ENCODE data around the gene NXNL1. TPM values are rescaled to one million over a fixed set of nuclear protein-coding genes. Genes with fewer than 3 reads are reported as not detected.
A peak's percentile ranks its signal among the peaks of the same experiment; 100 is the strongest.

Gene NXNL1
- total and polyA plus RNA-seq, 2 of the 8 experiments (the other 6 are each of a cell fraction or from before 2014, with no cell fraction given) = not detected

GRCh38 chr19:17471410-17472125, 10.8 kb upstream of the NXNL1 start:
- no peak overlapping the region; the same call in 1 of the 2 replicates for H2BK5ac ChIP-seq (ENCODE audit: low read depth, low read length)
- no peak overlapping the region for H2BK20ac ChIP-seq (ENCODE audit: low read length)
- H3K4me1 ChIP-seq (replicated peaks in 1 of 4; ENCODE audit: control insufficient read depth in 3 of 4, insufficient read depth in 4 of 4, low read length in 3 of 4) = peaks cover 0 to 17% (median 8%) of the 10 kb centered on the region in 4 experiments; a peak in 5 of 7 replicates
- H3K14ac ChIP-seq (ENCODE audit: insufficient read length) = no peak overlapping the region
- peak overlapping the region; percentile 58 to 84 (median 66); a peak in 5 of 8 replicates for H3K4me3 ChIP-seq (ENCODE audit: extremely low read depth in 1 of 4, insufficient read depth in 2 of 4, low read depth in 3 of 4, low read length in 4 of 4)
- 62% methylated on average over 12 of the region's 12 CpGs; no CpG with 5 or more reads in 1 of the 2 experiments for WGBS, 2 experiments (ENCODE audit: extremely low coverage in 1 of 2, insufficient coverage in 1 of 2, insufficient read length in 1 of 2, insufficient replicate concordance in 2 of 2, low coverage in 1 of 2, low lambda C conversion rate in 2 of 2, missing lambda C conversion rate in 1 of 2)
- no peaks in the 10 kb centered on the region for H3K36me3 ChIP-seq (ENCODE audit: control insufficient read depth in 2 of 4, insufficient read depth in 4 of 4, low read length in 3 of 4)
- TF ChIP-seq E2F6 (IDR thresholded peaks at IDR 0.05) = peak; percentile 31; the same call in 1 of the 2 replicates
- peak; percentile 6 for TF ChIP-seq KDM4A (IDR thresholded peaks at IDR 0.05; ENCODE audit: low read depth, low read length, severe bottlenecking)
- peak; percentile 76 for TF ChIP-seq MAX (IDR thresholded peaks at IDR 0.05)
- TF ChIP-seq CHD2 (IDR thresholded peaks at IDR 0.05; ENCODE audit: low read length) = no peak
- no peak for TF ChIP-seq NANOG (IDR thresholded peaks at IDR 0.05; ENCODE audit: insufficient read depth, low read depth, low read length, poor library complexity, severe bottlenecking)
- no peak for TF ChIP-seq CTBP2 (IDR thresholded peaks at IDR 0.05; ENCODE audit: borderline replicate concordance, insufficient read depth, insufficient read length, low read length)
- H2BK15ac ChIP-seq (ENCODE audit: low read length) = no peak overlapping the region; the same call in 1 of the 2 replicates
- no peak overlapping the region for H4K91ac ChIP-seq (replicated peaks; ENCODE audit: insufficient read length, low read length)
- peaks cover 0 to 11% (median 5%) of the 10 kb centered on the region in 4 experiments; a peak in 3 of 7 replicates for H3K27me3 ChIP-seq (replicated peaks in 1 of 4; ENCODE audit: control insufficient read depth in 3 of 4, extremely low read depth in 1 of 4, insufficient read depth in 3 of 4, low read length in 3 of 4)
- DNase-seq (ENCODE audit: low read depth in 1 of 2, low spot score in 2 of 2) = no peak
- ChIA-PET CTCF (ENCODE audit: partially characterized antibody) (interaction anchor here (0.8 to 2.6 kb wide), 12 partner anchors 10 to 312 kb away, joined by 3 to 9 read pairs (median 4); partner anchors contain the start of genes NXNL1 and TMEM221), POLR2A (ENCODE audit: partially characterized antibody) (interaction anchor here (0.9 to 2.4 kb wide), 11 partner anchors 9 to 135 kb away, joined by 3 to 11 read pairs (median 3); partner anchors contain the start of genes BST2 and PGLS)
- H3K4me2 ChIP-seq (ENCODE audit: insufficient read depth in 1 of 2, low read depth in 2 of 2, low read length in 2 of 2) = peak overlapping the region; percentile 74 to 91
- H3K9ac ChIP-seq (replicated peaks in 1 of 4; ENCODE audit: extremely low read depth in 1 of 4, low read depth in 3 of 4, low read length in 3 of 4) = no peak overlapping the region
- H3K9me3 ChIP-seq (ENCODE audit: insufficient read depth in 2 of 2, low read depth in 1 of 2, low read length in 1 of 2) = no peaks in the 10 kb centered on the region
- no peak overlapping the region for H4K5ac ChIP-seq (ENCODE audit: insufficient read length, low read depth, low read length)
- H4K20me1 ChIP-seq (replicated peaks in 1 of 2; ENCODE audit: control insufficient read depth in 1 of 2, insufficient read depth in 2 of 2, low read length in 2 of 2) = no peaks in the 10 kb centered on the region
- FAIRE-seq = no peak
- peaks cover 16% of the 10 kb centered on the region; the same call in 1 of the 2 replicates for H3K23me2 ChIP-seq (ENCODE audit: low read depth, low read length)
- no peaks in the 10 kb centered on the region; a peak in 1 of 4 replicates for H3K79me2 ChIP-seq (ENCODE audit: control insufficient read depth in 1 of 2, insufficient read depth in 2 of 2, low read length in 2 of 2)
- H3K56ac ChIP-seq (replicated peaks; ENCODE audit: insufficient read length, low read depth, low read length) = no peak overlapping the region
- no peak overlapping the region for H2BK12ac ChIP-seq (ENCODE audit: low read depth, low read length)
- H3K4ac ChIP-seq (replicated peaks; ENCODE audit: insufficient read length, low read depth, low read length) = no peak overlapping the region
- H2AK5ac ChIP-seq (ENCODE audit: low read depth, low read length) = no peak overlapping the region
- no peak overlapping the region for H2BK120ac ChIP-seq (replicated peaks; ENCODE audit: low read depth, low read length)
- H3K18ac ChIP-seq (ENCODE audit: extremely low read depth, low read length) = no peak overlapping the region
- no peak overlapping the region for H3K23ac ChIP-seq (ENCODE audit: insufficient read length)
- H2AFZ ChIP-seq (ENCODE audit: low read length) = no peak overlapping the region
- H3K79me1 ChIP-seq (ENCODE audit: low read depth, low read length) = no peaks in the 10 kb centered on the region
- no peak overlapping the region for H3K27ac ChIP-seq (ENCODE audit: low read depth, low read length)
- peak overlapping the region; percentile 80 for H4K8ac ChIP-seq (ENCODE audit: extremely low read depth, insufficient read depth, low read length)

Data from H1 (cell line).